OCI-LY3 (cell line): Measurements from ENCODE around the gene ART5.

ENCODE experiments used
- H2AFZ ChIP-seq: fragments of 200-600, 300-600 bp; shearing (Covaris generic); 2 replicates; pipeline ENCODE4 v1.6.0; 2014; ENCODE audit warnings: antibody characterized with exemption, low read depth, low read length
- H3K27ac ChIP-seq: fragments of 200-600, 300-600 bp; sonication (generic); 2 replicates; pipeline ENCODE4 v1.5.1; 2014; ENCODE audit warnings: mild to moderate bottlenecking, low read length, moderate library complexity, mixed read lengths
- H3K27me3 ChIP-seq: fragments of 200-600, 300-600 bp; sonication (generic); 2 replicates; pipeline ENCODE4 v1.6.1; 2014; ENCODE audit warnings: low read depth, low read length, mixed read lengths
- H3K36me3 ChIP-seq: fragments of 200-600, 300-600 bp; sonication (generic); replicated peaks from 2 replicates; pipeline ENCODE3; 2014; ENCODE audit warnings: low read depth, low read length, mixed read lengths
- H3K4me1 ChIP-seq: fragments of 300-600, 200-600 bp; sonication (generic); 2 replicates; pipeline ENCODE4 v1.6.1; 2014; ENCODE audit warnings: low read length, mixed read lengths
- H3K4me2 ChIP-seq: fragments of 200-600, 300-600 bp; sonication (generic); 2 replicates; pipeline ENCODE4 v1.6.1; 2014; ENCODE audit warnings: low read length, mixed read lengths
- H3K4me3 ChIP-seq: fragments of 300-600, 200-600 bp; sonication (generic); 2 replicates; pipeline ENCODE4 v1.5.1; 2014; ENCODE audit warnings: antibody characterized with exemption, mild to moderate bottlenecking, low read length, moderate library complexity
- H3K79me2 ChIP-seq: fragments of 300-600, 200-600 bp; shearing (Covaris generic); 2 replicates; pipeline ENCODE4 v1.6.1; 2014; ENCODE audit warnings: mild to moderate bottlenecking, low read length, mixed read lengths
- H3K9ac ChIP-seq: fragments of 300-600, 200-600 bp; shearing (Covaris generic); 2 replicates; pipeline ENCODE4 v1.6.0; 2014; ENCODE audit warnings: mild to moderate bottlenecking, low read length, moderate library complexity
- H3K9me3 ChIP-seq: fragments of 200-600, 300-600 bp; shearing (Covaris generic); 2 replicates; pipeline ENCODE4 v1.6.1; 2014; ENCODE audit warnings: low read length, mixed read lengths; ENCODE audit not compliant: insufficient read depth
- H4K20me1 ChIP-seq: fragments of 200-600, 300-600 bp; sonication (generic); 2 replicates; pipeline ENCODE4 v1.6.1; 2016; ENCODE audit warnings: low read length, mixed read lengths; ENCODE audit not compliant: insufficient read depth
- EZH2phosphoT487 ChIP-seq: fragments of 200-600 bp; shearing (Covaris generic); IDR thresholded peaks from 2 replicates; pipeline ENCODE4 v1.6.1; 2018; ENCODE audit warnings: antibody characterized with exemption, mixed run types, low read depth
- TF ChIP-seq, protein P1 (sequence below): fragments of 200-600, 300-600 bp; sonication (generic); IDR thresholded peaks from 2 replicates; pipeline ENCODE4 v1.5.1; 2014; ENCODE audit warnings: antibody characterized with exemption, low read length, low read depth

Gene ART5

DNA sequence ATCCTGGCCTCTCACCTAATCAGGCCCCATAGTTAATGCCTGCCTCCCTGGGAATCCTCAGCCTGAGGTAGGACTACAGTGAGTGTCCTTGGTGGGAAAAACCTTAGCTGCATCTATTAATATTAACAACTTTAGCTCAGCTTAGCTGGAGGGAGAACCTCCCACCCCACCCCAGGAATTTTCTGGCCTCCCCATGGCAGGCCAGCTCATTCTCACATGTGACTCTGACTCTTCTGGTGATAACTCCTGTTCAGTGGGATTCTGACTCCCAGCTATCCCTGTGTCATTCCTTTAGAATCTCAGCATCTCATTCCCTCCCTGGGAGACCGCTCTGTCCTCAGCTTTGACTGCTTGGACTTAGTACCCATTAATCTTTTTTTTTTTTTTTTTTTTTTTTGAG is 14.5 kb downstream of the ART5 start:
- H4K20me1 ChIP-seq, result no peaks in the 10 kb centered on the region
- H3K9ac ChIP-seq, result no peak overlapping the region
- no peaks in the 10 kb centered on the region for H3K4me1 ChIP-seq
- H3K4me3 ChIP-seq, result no peak overlapping the region
- no peaks in the 10 kb centered on the region for H3K79me2 ChIP-seq
- TF ChIP-seq, protein P1, sequence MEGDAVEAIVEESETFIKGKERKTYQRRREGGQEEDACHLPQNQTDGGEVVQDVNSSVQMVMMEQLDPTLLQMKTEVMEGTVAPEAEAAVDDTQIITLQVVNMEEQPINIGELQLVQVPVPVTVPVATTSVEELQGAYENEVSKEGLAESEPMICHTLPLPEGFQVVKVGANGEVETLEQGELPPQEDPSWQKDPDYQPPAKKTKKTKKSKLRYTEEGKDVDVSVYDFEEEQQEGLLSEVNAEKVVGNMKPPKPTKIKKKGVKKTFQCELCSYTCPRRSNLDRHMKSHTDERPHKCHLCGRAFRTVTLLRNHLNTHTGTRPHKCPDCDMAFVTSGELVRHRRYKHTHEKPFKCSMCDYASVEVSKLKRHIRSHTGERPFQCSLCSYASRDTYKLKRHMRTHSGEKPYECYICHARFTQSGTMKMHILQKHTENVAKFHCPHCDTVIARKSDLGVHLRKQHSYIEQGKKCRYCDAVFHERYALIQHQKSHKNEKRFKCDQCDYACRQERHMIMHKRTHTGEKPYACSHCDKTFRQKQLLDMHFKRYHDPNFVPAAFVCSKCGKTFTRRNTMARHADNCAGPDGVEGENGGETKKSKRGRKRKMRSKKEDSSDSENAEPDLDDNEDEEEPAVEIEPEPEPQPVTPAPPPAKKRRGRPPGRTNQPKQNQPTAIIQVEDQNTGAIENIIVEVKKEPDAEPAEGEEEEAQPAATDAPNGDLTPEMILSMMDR, result no peak
- no peak for TF ChIP-seq EZH2phosphoT487
- no peak overlapping the region for H2AFZ ChIP-seq
- no peaks in the 10 kb centered on the region for H3K27me3 ChIP-seq
- H3K27ac ChIP-seq, result no peak overlapping the region
- H3K9me3 ChIP-seq, result no peaks in the 10 kb centered on the region
- no peak overlapping the region for H3K4me2 ChIP-seq
- H3K36me3 ChIP-seq, result no peaks in the 10 kb centered on the region

DNA sequence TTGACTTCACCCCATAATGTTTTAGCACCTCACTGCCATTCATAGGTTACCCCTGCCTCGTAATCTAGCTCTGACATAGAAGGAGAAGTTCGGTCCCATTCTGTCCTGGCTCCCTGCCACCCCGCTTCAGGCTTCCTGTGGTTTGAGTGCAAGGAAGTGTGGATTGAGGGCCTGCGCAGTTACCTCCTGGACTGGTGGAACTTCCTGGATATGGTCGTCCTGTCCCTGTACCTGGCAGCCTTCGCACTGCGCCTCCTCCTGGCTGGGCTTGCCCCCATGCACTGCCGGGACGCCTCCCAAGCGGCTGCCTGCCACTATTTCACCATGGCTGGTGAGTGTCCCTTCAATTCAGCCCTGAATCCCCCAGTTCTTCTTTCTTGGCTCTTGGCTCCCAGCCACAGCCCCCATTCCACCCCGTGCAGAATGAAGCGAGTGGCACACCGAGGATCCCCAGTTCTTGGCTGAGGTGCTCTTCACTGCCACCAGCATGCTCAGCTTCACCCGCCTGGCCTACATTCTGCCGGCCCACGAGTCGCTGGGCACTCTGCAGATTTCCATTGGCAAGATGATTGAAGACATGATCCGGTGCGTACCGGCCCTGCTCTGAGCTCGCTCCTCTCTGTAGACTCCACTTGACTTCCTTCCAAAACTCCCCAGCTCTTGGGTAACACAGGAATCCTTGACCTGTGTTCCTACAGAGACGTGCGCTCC is 15.4 kb downstream of the ART5 start:
- Histone ChIP-seq H3K27ac (no peak overlapping the region), H3K36me3 (no peaks in the 10 kb centered on the region), H4K20me1 (no peaks in the 10 kb centered on the region), H2AFZ (no peak overlapping the region), H3K27me3 (no peaks in the 10 kb centered on the region), H3K4me1 (no peaks in the 10 kb centered on the region), H3K9me3 (no peaks in the 10 kb centered on the region), H3K9ac (no peak overlapping the region), H3K4me3 (no peak overlapping the region), H3K4me2 (no peak overlapping the region), H3K79me2 (no peaks in the 10 kb centered on the region)
- TF ChIP-seq, protein P1, result no peak
- TF ChIP-seq EZH2phosphoT487, result no peak

DNA sequence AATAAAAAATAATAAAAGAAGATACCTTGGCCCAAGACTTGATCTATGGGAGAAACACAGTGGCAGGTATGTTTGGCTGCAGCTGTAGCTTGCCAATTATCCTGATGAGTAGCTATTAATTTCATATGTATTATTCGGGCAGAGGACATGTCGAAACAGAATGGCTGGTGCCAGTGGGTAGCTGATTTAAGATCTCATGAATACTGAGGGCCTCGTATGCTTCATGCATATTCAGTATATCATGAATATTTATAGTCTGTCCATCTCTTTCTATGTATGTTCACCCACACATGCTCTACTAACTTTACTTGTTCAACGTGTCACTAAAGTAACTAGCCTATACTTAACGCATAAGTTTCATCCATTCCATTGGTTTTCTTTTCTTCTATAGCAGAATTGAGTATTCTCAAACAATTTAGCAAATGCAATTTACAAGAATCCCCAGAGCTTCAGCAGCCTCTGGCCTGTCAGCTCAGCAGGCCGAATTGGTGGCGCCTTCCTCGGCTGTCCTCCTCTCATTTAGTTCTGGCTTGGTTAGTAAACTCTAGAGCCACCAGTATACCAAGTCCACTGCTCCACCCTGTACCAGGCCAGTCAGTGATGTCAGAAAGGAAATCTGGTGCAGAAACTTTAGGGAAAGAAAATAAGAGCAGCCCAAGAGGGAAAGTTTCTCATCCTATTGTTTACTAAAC is 17.9 kb downstream of the ART5 start:
- Histone ChIP-seq H3K27me3 (no peaks in the 10 kb centered on the region), H3K4me3 (no peak overlapping the region), H3K27ac (no peak overlapping the region), H3K79me2 (no peaks in the 10 kb centered on the region), H2AFZ (no peak overlapping the region), H3K36me3 (no peaks in the 10 kb centered on the region), H3K4me1 (no peaks in the 10 kb centered on the region), H3K9ac (no peak overlapping the region), H3K4me2 (no peak overlapping the region), H4K20me1 (no peaks in the 10 kb centered on the region), H3K9me3 (no peaks in the 10 kb centered on the region)
- no peak for TF ChIP-seq EZH2phosphoT487
- TF ChIP-seq, protein P1, result no peak

DNA sequence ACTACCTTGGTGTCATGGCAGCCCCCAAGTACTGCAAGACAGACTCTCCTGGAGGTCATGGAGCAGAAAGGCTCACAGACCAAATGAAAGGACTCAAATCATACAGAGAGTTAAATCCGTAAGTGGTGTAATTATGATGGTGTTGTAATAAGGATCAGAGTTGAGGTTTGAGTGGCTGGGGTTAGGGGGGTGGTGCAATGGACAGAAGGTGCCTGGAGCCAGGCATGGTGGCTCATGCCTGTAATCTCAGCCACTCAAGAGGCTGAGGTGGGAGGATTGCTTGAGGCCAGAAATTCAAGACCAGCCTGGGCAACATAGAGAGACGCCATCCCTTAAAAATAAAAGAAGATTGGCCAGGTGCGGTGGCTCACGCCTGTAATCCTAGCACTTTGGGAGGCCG is 18.7 kb downstream of the ART5 start:
- no peaks in the 10 kb centered on the region for H3K9me3 ChIP-seq
- H4K20me1 ChIP-seq, result no peaks in the 10 kb centered on the region
- H3K4me1 ChIP-seq, result no peaks in the 10 kb centered on the region
- no peak overlapping the region for H3K4me3 ChIP-seq
- no peak overlapping the region for H3K9ac ChIP-seq
- H3K36me3 ChIP-seq, result no peaks in the 10 kb centered on the region
- no peak overlapping the region for H2AFZ ChIP-seq
- TF ChIP-seq, protein P1, result no peak
- no peak for TF ChIP-seq EZH2phosphoT487
- no peaks in the 10 kb centered on the region for H3K79me2 ChIP-seq
- H3K4me2 ChIP-seq, result no peak overlapping the region
- no peak overlapping the region for H3K27ac ChIP-seq
- no peaks in the 10 kb centered on the region for H3K27me3 ChIP-seq
